H9 (cell line): Measurements from ENCODE around the gene HES1. TPM values are rescaled to one million over a fixed set of nuclear protein-coding genes. Genes with fewer than 3 reads are reported as not detected.

ENCODE experiments used
- DNase-seq: peaks from one replicate; pipeline ENCODE4 v3.0.0-alpha.2; 2017
- H2AFZ ChIP-seq: one replicate; pipeline ENCODE4 v1.6.1; 2013; ENCODE audit warnings: mild to moderate bottlenecking, low read length, control low read depth, moderate library complexity
- H2AK5ac ChIP-seq: 2 replicates; pipeline ENCODE4 v1.6.1; 2013; ENCODE audit warnings: low read length, control low read depth, mixed read lengths; ENCODE audit not compliant: insufficient read length
- H2BK120ac ChIP-seq: one replicate; pipeline ENCODE4 v1.6.1; 2013; ENCODE audit warnings: low read depth, mild to moderate bottlenecking, low read length, control low read depth, inconsistent platforms; ENCODE audit not compliant: poor library complexity, severe bottlenecking
- H2BK12ac ChIP-seq: 2 replicates; pipeline ENCODE4 v1.6.1; 2013; ENCODE audit warnings: low read length, control low read depth, mixed read lengths, low read depth; ENCODE audit not compliant: insufficient read length
- H2BK15ac ChIP-seq: 2 replicates; pipeline ENCODE4 v1.6.1; 2013; ENCODE audit warnings: low read depth, low read length, control low read depth
- H2BK20ac ChIP-seq: one replicate; pipeline ENCODE4 v1.6.1; 2013; ENCODE audit warnings: low read depth, mild to moderate bottlenecking, low read length, control low read depth, inconsistent platforms; ENCODE audit not compliant: poor library complexity, severe bottlenecking
- H2BK5ac ChIP-seq: 2 replicates; pipeline ENCODE4 v1.6.1; 2013; ENCODE audit warnings: low read length, control low read depth, mixed read lengths; ENCODE audit not compliant: insufficient read length
- H3K14ac ChIP-seq: 2 replicates; pipeline ENCODE4 v1.6.1; 2013; ENCODE audit warnings: low read length, control low read depth; ENCODE audit not compliant: insufficient read depth
- H3K18ac ChIP-seq: 2 replicates; pipeline ENCODE4 v1.6.1; 2013; ENCODE audit warnings: low read depth, mild to moderate bottlenecking, mixed read lengths, low read length, control low read depth; ENCODE audit not compliant: insufficient read length
- H3K23ac ChIP-seq: 2 replicates; pipeline ENCODE4 v1.6.1; 2013; ENCODE audit warnings: low read length, control low read depth, mixed read lengths, low read depth; ENCODE audit not compliant: insufficient read length
- H3K23me2 ChIP-seq: 2 replicates; pipeline ENCODE4 v1.6.1; 2013; ENCODE audit warnings: low read depth, mild to moderate bottlenecking, mixed read lengths, low read length, control low read depth; ENCODE audit not compliant: insufficient read length, poor library complexity, severe bottlenecking
- H3K27ac ChIP-seq: 2 replicates; pipeline ENCODE4 v1.5.1; 2013; ENCODE audit warnings: low read length, control low read depth, mixed read lengths, low read depth; ENCODE audit not compliant: insufficient read length
- H3K27me3 ChIP-seq: 2 replicates; pipeline ENCODE4 v1.6.1; 2013; ENCODE audit warnings: low read length, control low read depth, inconsistent platforms; ENCODE audit not compliant: insufficient read depth
- H3K4ac ChIP-seq: 2 replicates; pipeline ENCODE4 v1.6.1; 2013; ENCODE audit warnings: low read depth, mild to moderate bottlenecking, control low read depth, inconsistent platforms, low read length, moderate library complexity
- H3K4me1 ChIP-seq: 2 replicates; pipeline ENCODE4 v1.6.1; 2013; ENCODE audit warnings: low read length, control low read depth, inconsistent platforms; ENCODE audit not compliant: insufficient read depth
- H3K4me2 ChIP-seq: 2 replicates; pipeline ENCODE4 v1.6.1; 2013; ENCODE audit warnings: low read length, control low read depth, mixed read lengths; ENCODE audit not compliant: insufficient read length, insufficient read depth
- H3K56ac ChIP-seq: 2 replicates; pipeline ENCODE4 v1.6.1; 2013; ENCODE audit warnings: low read depth, mild to moderate bottlenecking, mixed read lengths, low read length, control low read depth; ENCODE audit not compliant: insufficient read length
- H3K79me1 ChIP-seq: 2 replicates; pipeline ENCODE4 v1.6.1; 2013; ENCODE audit warnings: low read depth, mild to moderate bottlenecking, moderate library complexity, low read length, control low read depth, inconsistent platforms; ENCODE audit not compliant: insufficient read depth, poor library complexity, severe bottlenecking
- H3K79me2 ChIP-seq: 2 replicates; pipeline ENCODE4 v1.6.1; 2013; ENCODE audit warnings: low read length, control low read depth, inconsistent platforms; ENCODE audit not compliant: insufficient read depth
- H3K9ac ChIP-seq: 2 replicates; pipeline ENCODE4 v1.6.1; 2013; ENCODE audit warnings: low read length, control low read depth, mixed read lengths; ENCODE audit not compliant: insufficient read length; ENCODE audit errors: extremely low read depth
- H3K9me3 ChIP-seq: one replicate; pipeline ENCODE4 v1.6.1; 2013; ENCODE audit warnings: low read depth, low read length, inconsistent platforms; ENCODE audit not compliant: control insufficient read depth
- H3T11ph ChIP-seq: one replicate; pipeline ENCODE4 v1.6.1; 2013; ENCODE audit warnings: mild to moderate bottlenecking, low read length, control low read depth, inconsistent platforms
- H4K20me1 ChIP-seq: one replicate; pipeline ENCODE4 v1.6.1; 2013; ENCODE audit not compliant: control insufficient read depth, insufficient read length, insufficient read depth
- H4K5ac ChIP-seq: 2 replicates; pipeline ENCODE4 v1.6.1; 2013; ENCODE audit warnings: low read depth, mild to moderate bottlenecking, mixed read lengths, low read length, control low read depth; ENCODE audit not compliant: insufficient read length
- H4K8ac ChIP-seq: replicated peaks from 2 replicates; pipeline ENCODE4 v1.6.1; 2013; ENCODE audit warnings: low read length, control low read depth, mixed read lengths, low read depth; ENCODE audit not compliant: insufficient read length
- H4K91ac ChIP-seq: 2 replicates; pipeline ENCODE4 v1.6.1; 2013; ENCODE audit warnings: low read depth, mild to moderate bottlenecking, moderate library complexity, mixed read lengths, low read length, control low read depth; ENCODE audit not compliant: insufficient read length
- H3K27ac Mint-ChIP-seq, 3 experiments: 2 replicates in 2 of 3; 3 replicates in 1 of 3; pipeline ENCODE4 v1.8.0; 2020 to 2021; ENCODE audit warnings: mixed read lengths in 3 of 3, mild to moderate bottlenecking in 1 of 3, moderate library complexity in 1 of 3
- H3K27me3 Mint-ChIP-seq: 2 replicates; pipeline ENCODE4 v1.8.0; 2021; ENCODE audit warnings: low read depth, mild to moderate bottlenecking, moderate library complexity, mixed read lengths
- H3K36me3 Mint-ChIP-seq, 3 experiments: 2 replicates in 2 of 3; 3 replicates in 1 of 3; pipeline ENCODE4 v1.8.0; 2020 to 2021; ENCODE audit warnings: low read depth in 3 of 3, mixed read lengths in 3 of 3; ENCODE audit not compliant: insufficient read depth in 1 of 3
- H3K4me1 Mint-ChIP-seq, 2 experiments: 2 replicates each; pipeline ENCODE4 v1.8.0; 2020; ENCODE audit warnings: mixed read lengths in 2 of 2
- H3K4me3 Mint-ChIP-seq, 2 experiments: 2 replicates in 1 of 2; 3 replicates in 1 of 2; pipeline ENCODE4 v1.8.0; 2020 to 2021; ENCODE audit warnings: mild to moderate bottlenecking in 2 of 2, mixed read lengths in 2 of 2, moderate library complexity in 1 of 2
- H3K9me3 Mint-ChIP-seq, 2 experiments: 2 replicates in 1 of 2; 3 replicates in 1 of 2; pipeline ENCODE4 v1.8.0; 2020; ENCODE audit warnings: mild to moderate bottlenecking in 2 of 2, mixed read lengths in 2 of 2, moderate library complexity in 1 of 2
- CTCF ChIP-seq: fragments of 200-600 bp; sonication (generic); conservative IDR thresholded peaks from 3 replicates; pipeline ENCODE4 v1.8.0; 2021; ENCODE audit warnings: antibody characterized with exemption, mild to moderate bottlenecking
- WGBS: extraction: QIAGEN DNeasy Blood & Tissue Kit; methylation state at CpG from one replicate; pipeline ENCODE4 v1.1.7; 2013; ENCODE audit warnings: missing lambda C conversion rate, low lambda C conversion rate, mixed read lengths; ENCODE audit not compliant: insufficient read length; ENCODE audit errors: extremely low coverage; 5-methylcytosine and 5-hydroxymethylcytosine counted together
- total RNA-seq: library from RNA; stranded (reverse); gene quantifications from 2 replicates; pipeline ENCODE4 v1.2.1, GENCODE V29; 2021

The HES1 gene
- total RNA-seq, 1 experiment from 2014 or later: 23.2 TPM

- no peaks in the 10 kb centered on the region; the same call in 1 of the 2 replicates for H3K4me1 ChIP-seq
- no peak overlapping the region for H3K4me2 ChIP-seq
- no peak overlapping the region for H3T11ph ChIP-seq
- no peak overlapping the region for H4K8ac ChIP-seq
- H3K79me2 ChIP-seq: no peaks in the 10 kb centered on the region
- no peak overlapping the region for H2BK12ac ChIP-seq
- no peak overlapping the region for H2BK20ac ChIP-seq
- no peak overlapping the region for H3K18ac ChIP-seq
- no peak overlapping the region for H3K9ac ChIP-seq
- H2AK5ac ChIP-seq: no peak overlapping the region
- H3K14ac ChIP-seq: no peak overlapping the region
- H3K23me2 ChIP-seq: no peaks in the 10 kb centered on the region
- H3K27me3 ChIP-seq: no peaks in the 10 kb centered on the region
- Mint-ChIP-seq H3K27me3 (peaks cover 4% of the 10 kb centered on the region; the same call in 1 of the 2 replicates), H3K4me3 (no peak overlapping the region), H3K27ac (no peak overlapping the region), H3K36me3 (no peaks in the 10 kb centered on the region), H3K9me3 (no peaks in the 10 kb centered on the region), H3K4me1 (peaks cover 59 to 77% of the 10 kb centered on the region in 2 experiments)
- no peak overlapping the region for H2AFZ ChIP-seq
- H4K91ac ChIP-seq: no peak overlapping the region
- no peak overlapping the region for H2BK5ac ChIP-seq
- no peak overlapping the region for H3K23ac ChIP-seq
- H4K20me1 ChIP-seq: no peaks in the 10 kb centered on the region
- H2BK120ac ChIP-seq: no peak overlapping the region
- TF ChIP-seq CTCF: no peak
- no peaks in the 10 kb centered on the region for H3K9me3 ChIP-seq
- no peaks in the 10 kb centered on the region for H3K79me1 ChIP-seq
- no peak overlapping the region for H3K56ac ChIP-seq
- no peak overlapping the region for H2BK15ac ChIP-seq
- H3K27ac ChIP-seq: no peak overlapping the region
- no peak overlapping the region for H4K5ac ChIP-seq
- no peak for DNase-seq
- no peak overlapping the region for H3K4ac ChIP-seq
- no CpG with 5 or more reads among the region's 7 CpGs for WGBS
Measured at GRCh38 chr3:194165271-194166018, 29.5 kb downstream of the HES1 start.
